HCT116 (cell line): ENCODE data around the gene RPRD1B. TPM values are rescaled to one million over a fixed set of nuclear protein-coding genes. Genes with fewer than 3 reads are reported as not detected.

Source experiments
- ATAC-seq: fragments of 200-7000 bp; cut with Tn5 transposase; 2 replicates; pipeline ENCODE4 v1.9.1; 2020; ENCODE audit warnings: mild to moderate bottlenecking, moderate library complexity
- BruUV-seq: library from RNA; stranded (reverse); fragments of 400-500 nt; replicated peaks from 2 replicates; lab custom pipeline; 2021; lab: Mats Ljungman, UMichigan
- CTCF ChIA-PET: fragments of 300-600 bp; sonication (Branson Sonifier 250); formaldehyde crosslinking; loops from one replicate; lab custom pipeline; 2021; ENCODE audit warnings: antibody characterized with exemption; lab: Charles Lee
- POLR2A ChIA-PET: fragments of 300-600, 350-600 bp; sonication (Branson Sonifier 250); formaldehyde crosslinking; loops from one replicate; lab custom pipeline; 2021; ENCODE audit warnings: antibody characterized with exemption; lab: Charles Lee
- RAD21 ChIA-PET, 2 experiments: fragments of 300-600 bp; sonication (Branson Sonifier 250); formaldehyde crosslinking; loops; one replicate each; lab custom pipeline; 2023; ENCODE audit warnings: low total read pairs in 2 of 2; ENCODE audit not compliant: uncharacterized antibody in 2 of 2, unreplicated experiment in 2 of 2, low non-redundant PET in 1 of 2; lab: Charles Lee
- DNase-seq: peaks from one replicate; pipeline ENCODE4 v3.0.0-alpha.2; 2010; ENCODE audit warnings: low read depth, low spot score
- H2AFZ ChIP-seq: fragments of 200-600 bp; shearing (Covaris generic), sonication (generic); 2 replicates; pipeline ENCODE4 v1.6.1; 2017; ENCODE audit warnings: low read depth, mixed run types, mixed read lengths, antibody characterized with exemption, low read length; ENCODE audit not compliant: poor library complexity, severe bottlenecking
- H3K27ac ChIP-seq: 2 replicates; pipeline ENCODE4 v1.5.1; 2012; ENCODE audit warnings: low read depth, low read length
- H3K27me3 ChIP-seq: fragments of 200-600 bp; sonication (generic); 2 replicates; pipeline ENCODE4 v1.6.1; 2016; ENCODE audit warnings: mixed run types, low read length, mixed read lengths; ENCODE audit not compliant: insufficient read depth
- H3K36me3 ChIP-seq, 2 experiments: fragments of 200-500 bp in 1 of 2; fragments of 200-600 bp in 1 of 2; sonication (Bioruptor generic) in 1 of 2; sonication (generic) in 1 of 2; 2 replicates each; pipeline versions ENCODE4 v1.5.1 to v1.6.1; 2014 to 2016; ENCODE audit warnings: low read length in 2 of 2, inconsistent platforms in 1 of 2, mixed read lengths in 1 of 2, mixed run types in 1 of 2; ENCODE audit not compliant: insufficient read depth in 2 of 2, control insufficient read depth in 1 of 2
- H3K4me1 ChIP-seq, 2 experiments: fragments of 200-600 bp in 1 of 2; sonication (generic) in 1 of 2; 2 replicates each; pipeline versions ENCODE4 v1.5.1 to v1.6.1; 2012 to 2017; ENCODE audit warnings: low read length in 2 of 2, inconsistent platforms in 1 of 2, mild to moderate bottlenecking in 1 of 2, mixed read lengths in 1 of 2, mixed run types in 1 of 2, moderate library complexity in 1 of 2; ENCODE audit not compliant: insufficient read depth in 2 of 2, control insufficient read depth in 1 of 2
- H3K4me2 ChIP-seq: fragments of 200-600 bp; sonication (generic); 2 replicates; pipeline ENCODE4 v1.6.1; 2017; ENCODE audit warnings: mixed run types, low read length, mixed read lengths
- H3K4me3 ChIP-seq, 2 experiments: fragments of 200-600 bp in 1 of 2; sonication (generic) in 1 of 2; replicated peaks in 1 of 2; 2 replicates each; pipeline ENCODE4 v1.5.1; 2011 to 2016; ENCODE audit warnings: low read length in 2 of 2, control low read depth in 1 of 2, low read depth in 1 of 2, mild to moderate bottlenecking in 1 of 2, mixed read lengths in 1 of 2, mixed run types in 1 of 2
- H3K79me2 ChIP-seq: fragments of 200-600 bp; sonication (generic); 2 replicates; pipeline ENCODE4 v1.6.1; 2017; ENCODE audit warnings: mild to moderate bottlenecking, mixed run types, low read length, moderate library complexity, mixed read lengths; ENCODE audit not compliant: insufficient read depth
- H3K9ac ChIP-seq: fragments of 200-600 bp; sonication (generic); 2 replicates; pipeline ENCODE4 v1.6.1; 2016; ENCODE audit warnings: low read length, mixed read lengths
- H3K9me2 ChIP-seq: fragments of 200-600 bp; sonication (generic), shearing (Covaris generic); 2 replicates; pipeline ENCODE4 v1.6.1; 2017; ENCODE audit warnings: mixed run types, mild to moderate bottlenecking, moderate library complexity; ENCODE audit not compliant: insufficient read depth
- H3K9me3 ChIP-seq, 2 experiments: fragments of 200-500 bp in 1 of 2; fragments of 200-600 bp in 1 of 2; sonication (Bioruptor generic) in 1 of 2; sonication (generic) in 1 of 2; 2 replicates each; pipeline ENCODE4 v1.6.1; 2014 to 2017; ENCODE audit warnings: low read length in 2 of 2, mixed read lengths in 2 of 2, inconsistent platforms in 1 of 2, low read depth in 1 of 2, mild to moderate bottlenecking in 1 of 2, mixed run types in 1 of 2, moderate library complexity in 1 of 2; ENCODE audit not compliant: control insufficient read depth in 1 of 2, insufficient read depth in 1 of 2
- H4K20me1 ChIP-seq: fragments of 200-600 bp; sonication (generic), shearing (Covaris generic); 2 replicates; pipeline ENCODE4 v1.6.1; 2017; ENCODE audit warnings: mixed run types, mild to moderate bottlenecking, moderate library complexity; ENCODE audit not compliant: insufficient read depth
- CBX3 ChIP-seq: IDR thresholded peaks from 2 replicates; pipeline ENCODE4 v1.6.1; 2012; ENCODE audit warnings: low read depth
- FOSL1 ChIP-seq: IDR thresholded peaks from 2 replicates; pipeline ENCODE4 v1.6.1; 2012; ENCODE audit warnings: low read depth
- JUND ChIP-seq: IDR thresholded peaks from 2 replicates; pipeline ENCODE4 v1.6.1; 2012
- POLR2A ChIP-seq: IDR thresholded peaks from 2 replicates; pipeline ENCODE4 v1.7.0; 2011; ENCODE audit warnings: borderline replicate concordance; ENCODE audit not compliant: insufficient read depth, insufficient read length; ENCODE audit errors: extremely low read depth
- REST ChIP-seq: IDR thresholded peaks from 2 replicates; pipeline ENCODE4 v1.6.1; 2012; ENCODE audit warnings: low read depth
- SP1 ChIP-seq: IDR thresholded peaks from 2 replicates; pipeline ENCODE4 v1.6.1; 2012; ENCODE audit warnings: low read depth
- TCF7L2 ChIP-seq: IDR thresholded peaks from 2 replicates; pipeline ENCODE4 v1.7.0; 2011; ENCODE audit warnings: borderline replicate concordance, inconsistent platforms; ENCODE audit not compliant: insufficient read depth, insufficient read length; ENCODE audit errors: extremely low read depth
- YY1 ChIP-seq: IDR thresholded peaks from 2 replicates; pipeline ENCODE4 v1.6.1; 2011; ENCODE audit warnings: low read length, low read depth, moderate library complexity, mild to moderate bottlenecking; ENCODE audit not compliant: insufficient replicate concordance; ENCODE audit errors: extremely low read depth
- intact Hi-C: fragments of 100-400 bp; cut with micrococcal nuclease; formaldehyde crosslinking; loops from 2 replicates; pipeline ENCODE4 v1.10.0; 2022
- total RNA-seq: library from RNA; stranded (reverse); gene quantifications from one replicate; pipeline ENCODE4 v1.2.1, GENCODE V29; 2021; ENCODE audit not compliant: unreplicated experiment
- TF ChIP-seq, protein P1 (sequence below), 3 experiments: fragments of 200-600 bp in 1 of 3; sonication (generic) in 1 of 3; IDR thresholded peaks in 2 of 3; conservative IDR thresholded peaks in 1 of 3; 2 replicates each; pipeline ENCODE4 v1.5.1; 2012 to 2017; ENCODE audit warnings: low read depth in 2 of 3, low read length in 2 of 3, antibody characterized with exemption in 1 of 3, borderline replicate concordance in 1 of 3, control low read depth in 1 of 3, mild to moderate bottlenecking in 1 of 3, mixed read lengths in 1 of 3, mixed run types in 1 of 3, moderate library complexity in 1 of 3; ENCODE audit not compliant: insufficient read depth in 1 of 3

Gene RPRD1B
- total RNA-seq, 1 experiment from 2014 or later = 30.7 TPM

- H3K4me1 ChIP-seq = no peaks in the 10 kb centered on the region
- H4K20me1 ChIP-seq = peaks cover 7% of the 10 kb centered on the region
- peaks cover 98% of the 10 kb centered on the region for H3K79me2 ChIP-seq
- no TSS peak for BruUV-seq
- DNase-seq (no peak), ATAC-seq (no peak)
- H3K27ac ChIP-seq = no peak overlapping the region
- POLR2A ChIA-PET = no interaction called here
- H3K36me3 ChIP-seq = peaks cover 6 to 76% of the 10 kb centered on the region in 2 experiments
- TF ChIP-seq JUND (no peak), TCF7L2 (no peak), CBX3 (no peak), FOSL1 (no peak)
- TF ChIP-seq, protein P1, sequence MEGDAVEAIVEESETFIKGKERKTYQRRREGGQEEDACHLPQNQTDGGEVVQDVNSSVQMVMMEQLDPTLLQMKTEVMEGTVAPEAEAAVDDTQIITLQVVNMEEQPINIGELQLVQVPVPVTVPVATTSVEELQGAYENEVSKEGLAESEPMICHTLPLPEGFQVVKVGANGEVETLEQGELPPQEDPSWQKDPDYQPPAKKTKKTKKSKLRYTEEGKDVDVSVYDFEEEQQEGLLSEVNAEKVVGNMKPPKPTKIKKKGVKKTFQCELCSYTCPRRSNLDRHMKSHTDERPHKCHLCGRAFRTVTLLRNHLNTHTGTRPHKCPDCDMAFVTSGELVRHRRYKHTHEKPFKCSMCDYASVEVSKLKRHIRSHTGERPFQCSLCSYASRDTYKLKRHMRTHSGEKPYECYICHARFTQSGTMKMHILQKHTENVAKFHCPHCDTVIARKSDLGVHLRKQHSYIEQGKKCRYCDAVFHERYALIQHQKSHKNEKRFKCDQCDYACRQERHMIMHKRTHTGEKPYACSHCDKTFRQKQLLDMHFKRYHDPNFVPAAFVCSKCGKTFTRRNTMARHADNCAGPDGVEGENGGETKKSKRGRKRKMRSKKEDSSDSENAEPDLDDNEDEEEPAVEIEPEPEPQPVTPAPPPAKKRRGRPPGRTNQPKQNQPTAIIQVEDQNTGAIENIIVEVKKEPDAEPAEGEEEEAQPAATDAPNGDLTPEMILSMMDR (IDR thresholded peaks at IDR 0.05 in 2 of 3, conservative IDR thresholded peaks at IDR 0.05 in 1 of 3; ENCODE audit: borderline replicate concordance in 1 of 3, insufficient read depth in 1 of 3, low read depth in 2 of 3, low read length in 2 of 3) = no peak
- RAD21 ChIA-PET = no interaction called here
- H3K9me2 ChIP-seq = no peaks in the 10 kb centered on the region
- CTCF ChIA-PET = no interaction called here
- no peak overlapping the region for H3K4me3 ChIP-seq
- H2AFZ ChIP-seq = no peak overlapping the region
- H3K4me2 ChIP-seq = no peak overlapping the region
- no peaks in the 10 kb centered on the region for H3K27me3 ChIP-seq
- no peak overlapping the region for H3K9ac ChIP-seq
- H3K9me3 ChIP-seq = peaks cover 5 to 16% of the 10 kb centered on the region in 2 experiments; a peak in 3 of 4 replicates
- intact Hi-C loops = no loop called here
Observed at GRCh38 chr20:38013887-38014286, 19.7 kb upstream of the RPRD1B start.

DNA sequence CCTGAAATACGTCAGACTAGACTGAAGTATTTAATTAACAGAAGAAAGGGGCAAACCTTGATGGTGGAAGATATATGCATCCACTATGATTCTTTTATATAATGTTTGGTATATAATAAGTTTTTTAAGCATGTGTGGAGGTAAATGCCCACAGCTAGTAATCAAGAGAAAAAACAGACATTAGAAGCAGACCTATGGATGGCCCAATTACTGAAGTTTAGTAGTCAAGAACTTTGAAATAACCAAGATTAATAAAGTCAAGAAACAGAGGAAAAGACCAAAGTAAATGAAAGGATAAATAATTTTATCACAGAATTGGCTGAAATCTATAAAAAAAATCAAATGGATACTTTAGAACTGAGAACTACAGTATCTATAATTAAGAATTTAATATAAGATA is 15.6 kb upstream of the RPRD1B start:
- TF ChIP-seq POLR2A (no peak), YY1 (no peak), FOSL1 (no peak), JUND (no peak), CBX3 (no peak), REST (no peak), SP1 (no peak)
- TF ChIP-seq, all 23 proteins: peak for 0
- no peak for DNase-seq
- Histone ChIP-seq H3K36me3 (peaks cover 6 to 61% of the 10 kb centered on the region in 2 experiments), H3K9ac (no peak overlapping the region), H3K9me2 (no peaks in the 10 kb centered on the region), H3K9me3 (peaks cover 14 to 16% of the 10 kb centered on the region in 2 experiments; a peak in 3 of 4 replicates), H3K27ac (no peak overlapping the region), H3K4me1 (no peaks in the 10 kb centered on the region), H3K27me3 (no peaks in the 10 kb centered on the region), H2AFZ (no peak overlapping the region), H3K79me2 (peaks cover 99% of the 10 kb centered on the region), H3K4me3 (no peak overlapping the region), H3K4me2 (no peak overlapping the region), H4K20me1 (peaks cover 3% of the 10 kb centered on the region; the same call in 1 of the 2 replicates)
- ChIA-PET RAD21 (no interaction called here), CTCF (no interaction called here), POLR2A (no interaction called here)
- no peak for ATAC-seq
- intact Hi-C loops = no loop called here
- no TSS peak for BruUV-seq
